ENCODE measurements around the gene TEX51. TPM values are rescaled to one million over a fixed set of nuclear protein-coding genes. Genes with fewer than 3 reads are reported as not detected.

The TEX51 gene
- total and polyA plus RNA-seq, 2 donors from 2014 or later, result 2.1 TPM; not detected in 1

GRCh38 chr2:126945118-126945517, 46.4 kb downstream of the TEX51 start:
- no peak for TF ChIP-seq CTCF (IDR thresholded peaks at IDR 0.05; ENCODE audit: borderline replicate concordance, extremely low read depth, insufficient read depth)
- H3K4me1 ChIP-seq (ENCODE audit: control insufficient read depth in 2 of 3, insufficient read depth in 2 of 3, low read depth in 1 of 3, low read length in 3 of 3), result peaks cover 5 to 26% (median 15%) of the 10 kb centered on the region in 3 donors
- no peak overlapping the region for H3K9ac ChIP-seq (ENCODE audit: low read length in 3 of 3)
- no peak for FAIRE-seq
- no peak overlapping the region for H3K27ac ChIP-seq (ENCODE audit: low read depth in 2 of 2, low read length in 2 of 2)
- intact Hi-C loops (cut with DNase I), result no loop called here
- peak overlapping the region in 1 of 3 donors; percentile 7 for H3K4me3 ChIP-seq (ENCODE audit: low read length in 3 of 3)
- no peaks in the 10 kb centered on the region for H3K9me3 ChIP-seq (ENCODE audit: control insufficient read depth in 2 of 3, insufficient read depth in 1 of 3, low read length in 3 of 3)
- H3K27me3 ChIP-seq (ENCODE audit: control insufficient read depth, insufficient read depth, low read length), result no peaks in the 10 kb centered on the region
- no peaks in the 10 kb centered on the region for H3K36me3 ChIP-seq (ENCODE audit: control insufficient read depth in 2 of 3, insufficient read depth in 3 of 3, low read length in 3 of 3)
- DNase-seq, result peak in 2 of 5 donors; percentile 36 to 58

- DNase-seq (peak in 1 of 5 donors; percentile 41), FAIRE-seq (peak; percentile 70)
- H3K4me1 ChIP-seq (ENCODE audit: control insufficient read depth in 2 of 3, insufficient read depth in 2 of 3, low read depth in 1 of 3, low read length in 3 of 3), result peaks cover 5 to 26% (median 15%) of the 10 kb centered on the region in 3 donors
- no peak overlapping the region for H3K4me3 ChIP-seq (ENCODE audit: low read length in 3 of 3)
- TF ChIP-seq CTCF (IDR thresholded peaks at IDR 0.05; ENCODE audit: borderline replicate concordance, extremely low read depth, insufficient read depth), result no peak
- H3K9me3 ChIP-seq (ENCODE audit: control insufficient read depth in 2 of 3, insufficient read depth in 1 of 3, low read length in 3 of 3), result no peaks in the 10 kb centered on the region
- peak overlapping the region; percentile 49 to 51 for H3K27ac ChIP-seq (ENCODE audit: low read depth in 2 of 2, low read length in 2 of 2)
- no peak overlapping the region for H3K9ac ChIP-seq (ENCODE audit: low read length in 3 of 3)
- H3K36me3 ChIP-seq (ENCODE audit: control insufficient read depth in 2 of 3, insufficient read depth in 3 of 3, low read length in 3 of 3), result no peaks in the 10 kb centered on the region
- intact Hi-C loops (cut with DNase I), result no loop called here
- no peaks in the 10 kb centered on the region for H3K27me3 ChIP-seq (ENCODE audit: control insufficient read depth, insufficient read depth, low read length)
Measured at GRCh38 chr2:126946318-126947102, 47.8 kb downstream of the TEX51 start.

- Histone ChIP-seq H3K27me3 (ENCODE audit: control insufficient read depth, insufficient read depth, low read length) (no peaks in the 10 kb centered on the region), H3K9ac (ENCODE audit: low read length in 3 of 3) (no peak overlapping the region), H3K36me3 (ENCODE audit: control insufficient read depth in 2 of 3, insufficient read depth in 3 of 3, low read length in 3 of 3) (no peaks in the 10 kb centered on the region), H3K4me3 (ENCODE audit: low read length in 3 of 3) (no peak overlapping the region), H3K27ac (ENCODE audit: low read depth in 2 of 2, low read length in 2 of 2) (peak overlapping the region; percentile 49 to 51), H3K9me3 (ENCODE audit: control insufficient read depth in 2 of 3, insufficient read depth in 1 of 3, low read length in 3 of 3) (no peaks in the 10 kb centered on the region), H3K4me1 (ENCODE audit: control insufficient read depth in 2 of 3, insufficient read depth in 2 of 3, low read depth in 1 of 3, low read length in 3 of 3) (peaks cover 5 to 26% (median 15%) of the 10 kb centered on the region in 3 donors)
- no peak for TF ChIP-seq CTCF (IDR thresholded peaks at IDR 0.05; ENCODE audit: borderline replicate concordance, extremely low read depth, insufficient read depth)
- no peak for FAIRE-seq
- intact Hi-C loops (cut with DNase I), result no loop called here
- peak in 2 of 5 donors; percentile 29 to 45 for DNase-seq
Measured at GRCh38 chr2:126947103-126947429, 48.4 kb downstream of the TEX51 start.

All from kidney (tissue), 14 donors.